ENCODE measurements around the gene CCDC171. TPM values are rescaled to one million over a fixed set of nuclear protein-coding genes. Genes with fewer than 3 reads are reported as not detected.

The CCDC171 gene
- total RNA-seq (13.9 TPM), polyA plus RNA-seq (9.8 TPM)
- long read RNA-seq, donor 1 = 0 reads
- long read RNA-seq, donor 2 = 0 reads
- long read RNA-seq, donor 3 = 0 reads
- long read RNA-seq, donor 4 = 0 reads
- long read RNA-seq, donor 5 = 0 reads
- long read RNA-seq, donor 6 = 0 reads
- long read RNA-seq, donor 7 = 0 reads
- long read RNA-seq, donor 8 = 0 reads
- long read RNA-seq, donor 9 = 0 reads
- long read RNA-seq, donor 10 = 0 reads

GRCh38 chr9:15552636-15553527 is at the start of gene CCDC171:
TSS of gene CCDC171 (plus strand) at chr9:15553043. CDS start at chr9:15564089, 11,046 bp downstream.
- no peaks in the 10 kb centered on the region for H3K27me3 ChIP-seq (ENCODE audit: control insufficient read depth in 2 of 2, insufficient read depth in 1 of 2, low read length in 1 of 2)
- peaks cover 3 to 11% of the 10 kb centered on the region in 2 donors for H3K4me1 ChIP-seq (ENCODE audit: control insufficient read depth in 2 of 2, insufficient read depth in 2 of 2, low read length in 2 of 2)
- no peaks in the 10 kb centered on the region for H3K9me3 ChIP-seq (ENCODE audit: control insufficient read depth in 2 of 2, insufficient read depth in 1 of 2, low read length in 1 of 2)
- H3K27ac ChIP-seq (ENCODE audit: low read depth in 1 of 2, low read length in 1 of 2) = peak within 1 kb of the TSS; percentile 97 to 98
- peak within 1 kb of the TSS; percentile 81 to 98 for H3K4me3 ChIP-seq (ENCODE audit: low read length in 2 of 2)
- WGBS = under 1% methylated on average over 65 of the region's 65 CpGs
- DNase-seq (ENCODE audit: low read depth in 6 of 9, low spot score in 9 of 9) = peak; percentile 85 to 96 (median 91)
- peaks cover 0 to 2% of the 10 kb centered on the region in 2 donors for H3K36me3 ChIP-seq (ENCODE audit: control insufficient read depth in 2 of 2, insufficient read depth in 2 of 2, low read length in 1 of 2)

- DNase-seq (ENCODE audit: low read depth in 6 of 9, low spot score in 9 of 9) = no peak
- WGBS = 84% methylated on average over 3 of the region's 3 CpGs
- Histone ChIP-seq H3K4me1 (ENCODE audit: control insufficient read depth in 2 of 2, insufficient read depth in 2 of 2, low read length in 2 of 2) (peaks cover 2 to 3% of the 10 kb centered on the region in 2 donors), H3K27ac (ENCODE audit: low read depth in 1 of 2, low read length in 1 of 2) (no peak overlapping the region), H3K36me3 (ENCODE audit: control insufficient read depth in 2 of 2, insufficient read depth in 2 of 2, low read length in 1 of 2) (peaks cover 9 to 70% of the 10 kb centered on the region in 2 donors), H3K4me3 (ENCODE audit: low read length in 2 of 2) (no peak overlapping the region), H3K27me3 (ENCODE audit: control insufficient read depth in 2 of 2, insufficient read depth in 1 of 2, low read length in 1 of 2) (no peaks in the 10 kb centered on the region), H3K9me3 (ENCODE audit: control insufficient read depth in 2 of 2, insufficient read depth in 1 of 2, low read length in 1 of 2) (no peaks in the 10 kb centered on the region)
These were observed 46.9 kb upstream of the CCDC171 start for GRCh38 chr9:15505921-15506320.

- H3K9me3 ChIP-seq (ENCODE audit: control insufficient read depth in 2 of 2, insufficient read depth in 1 of 2, low read length in 1 of 2) = no peaks in the 10 kb centered on the region
- peaks cover 0 to 37% of the 10 kb centered on the region in 2 donors for H3K36me3 ChIP-seq (ENCODE audit: control insufficient read depth in 2 of 2, insufficient read depth in 2 of 2, low read length in 1 of 2)
- H3K4me1 ChIP-seq (ENCODE audit: control insufficient read depth in 2 of 2, insufficient read depth in 2 of 2, low read length in 2 of 2) = peaks cover 6 to 21% of the 10 kb centered on the region in 2 donors
- DNase-seq (ENCODE audit: low read depth in 6 of 9, low spot score in 9 of 9) = peak in 7 of 9 donors; percentile 44 to 82 (median 65)
- H3K27ac ChIP-seq (ENCODE audit: low read depth in 1 of 2, low read length in 1 of 2) = peak overlapping the region; percentile 99
- peak overlapping the region; percentile 89 to 93 for H3K4me3 ChIP-seq (ENCODE audit: low read length in 2 of 2)
- WGBS = under 1% methylated on average over 76 of the region's 76 CpGs
- H3K27me3 ChIP-seq (ENCODE audit: control insufficient read depth in 2 of 2, insufficient read depth in 1 of 2, low read length in 1 of 2) = no peaks in the 10 kb centered on the region
These were observed 42.7 kb upstream of the CCDC171 start for GRCh38 chr9:15509931-15510788.

GRCh38 chr9:15510789-15511575 is 41.9 kb upstream of the CCDC171 start, which contains the start of gene PSIP1:
TSS of gene PSIP1 (minus strand) at chr9:15510970. CDS start at chr9:15510188, 782 bp downstream.
- peaks cover 0 to 29% of the 10 kb centered on the region in 2 donors for H3K36me3 ChIP-seq (ENCODE audit: control insufficient read depth in 2 of 2, insufficient read depth in 2 of 2, low read length in 1 of 2)
- H3K4me3 ChIP-seq (ENCODE audit: low read length in 2 of 2) = peak within 1 kb of the TSS; percentile 89 to 93
- H3K9me3 ChIP-seq (ENCODE audit: control insufficient read depth in 2 of 2, insufficient read depth in 1 of 2, low read length in 1 of 2) = no peaks in the 10 kb centered on the region
- H3K27ac ChIP-seq (ENCODE audit: low read depth in 1 of 2, low read length in 1 of 2) = peak within 1 kb of the TSS; percentile 99
- no peaks in the 10 kb centered on the region for H3K27me3 ChIP-seq (ENCODE audit: control insufficient read depth in 2 of 2, insufficient read depth in 1 of 2, low read length in 1 of 2)
- peak; percentile 84 to 96 (median 91) for DNase-seq (ENCODE audit: low read depth in 6 of 9, low spot score in 9 of 9)
- peaks cover 6 to 21% of the 10 kb centered on the region in 2 donors for H3K4me1 ChIP-seq (ENCODE audit: control insufficient read depth in 2 of 2, insufficient read depth in 2 of 2, low read length in 2 of 2)
- WGBS = under 1% methylated on average over 72 of the region's 72 CpGs

GRCh38 chr9:15512204-15512603 is 40.6 kb upstream of the CCDC171 start:
- Histone ChIP-seq H3K4me1 (ENCODE audit: control insufficient read depth in 2 of 2, insufficient read depth in 2 of 2, low read length in 2 of 2) (peaks cover 6 to 21% of the 10 kb centered on the region in 2 donors), H3K9me3 (ENCODE audit: control insufficient read depth in 2 of 2, insufficient read depth in 1 of 2, low read length in 1 of 2) (no peaks in the 10 kb centered on the region), H3K36me3 (ENCODE audit: control insufficient read depth in 2 of 2, insufficient read depth in 2 of 2, low read length in 1 of 2) (peaks cover 0 to 18% of the 10 kb centered on the region in 2 donors), H3K27me3 (ENCODE audit: control insufficient read depth in 2 of 2, insufficient read depth in 1 of 2, low read length in 1 of 2) (no peaks in the 10 kb centered on the region), H3K27ac (ENCODE audit: low read depth in 1 of 2, low read length in 1 of 2) (peak overlapping the region in 1 of 2 donors; percentile 99), H3K4me3 (ENCODE audit: low read length in 2 of 2) (no peak overlapping the region)
- DNase-seq (ENCODE audit: low read depth in 6 of 9, low spot score in 9 of 9) = peak in 2 of 9 donors; percentile 19 to 41
- WGBS = 85% methylated on average over 1 of the region's 1 CpG

- no peak overlapping the region for H3K27ac ChIP-seq (ENCODE audit: low read depth in 1 of 2, low read length in 1 of 2)
- no peak overlapping the region for H3K4me3 ChIP-seq (ENCODE audit: low read length in 2 of 2)
- H3K36me3 ChIP-seq (ENCODE audit: control insufficient read depth in 2 of 2, insufficient read depth in 2 of 2, low read length in 1 of 2) = peaks cover 0 to 11% of the 10 kb centered on the region in 2 donors
- no peaks in the 10 kb centered on the region for H3K27me3 ChIP-seq (ENCODE audit: control insufficient read depth in 2 of 2, insufficient read depth in 1 of 2, low read length in 1 of 2)
- 49% methylated on average over 3 of the region's 3 CpGs for WGBS
- H3K9me3 ChIP-seq (ENCODE audit: control insufficient read depth in 2 of 2, insufficient read depth in 1 of 2, low read length in 1 of 2) = no peaks in the 10 kb centered on the region
- peaks cover 6 to 21% of the 10 kb centered on the region in 2 donors for H3K4me1 ChIP-seq (ENCODE audit: control insufficient read depth in 2 of 2, insufficient read depth in 2 of 2, low read length in 2 of 2)
- DNase-seq (ENCODE audit: low read depth in 6 of 9, low spot score in 9 of 9) = peak in 2 of 9 donors; percentile 18 to 34
These were observed 40.0 kb upstream of the CCDC171 start for GRCh38 chr9:15512889-15513288.

- DNase-seq (ENCODE audit: low read depth in 6 of 9, low spot score in 9 of 9) = no peak
- Histone ChIP-seq H3K4me3 (ENCODE audit: low read length in 2 of 2) (no peak overlapping the region), H3K9me3 (ENCODE audit: control insufficient read depth in 2 of 2, insufficient read depth in 1 of 2, low read length in 1 of 2) (no peaks in the 10 kb centered on the region), H3K27ac (ENCODE audit: low read depth in 1 of 2, low read length in 1 of 2) (no peak overlapping the region), H3K27me3 (ENCODE audit: control insufficient read depth in 2 of 2, insufficient read depth in 1 of 2, low read length in 1 of 2) (no peaks in the 10 kb centered on the region), H3K4me1 (ENCODE audit: control insufficient read depth in 2 of 2, insufficient read depth in 2 of 2, low read length in 2 of 2) (peaks cover 6 to 21% of the 10 kb centered on the region in 2 donors), H3K36me3 (ENCODE audit: control insufficient read depth in 2 of 2, insufficient read depth in 2 of 2, low read length in 1 of 2) (peaks cover 0 to 7% of the 10 kb centered on the region in 2 donors)
- WGBS = 71% methylated on average over 1 of the region's 1 CpG
These were observed 39.5 kb upstream of the CCDC171 start for GRCh38 chr9:15513335-15513734.

GRCh38 chr9:15519831-15520230 is 33.0 kb upstream of the CCDC171 start:
- whole genome bisulfite sequencing = 98% methylated on average over 2 of the region's 2 CpGs
- Histone ChIP-seq H3K4me1 (ENCODE audit: control insufficient read depth in 2 of 2, insufficient read depth in 2 of 2, low read length in 2 of 2) (no peaks in the 10 kb centered on the region), H3K36me3 (ENCODE audit: control insufficient read depth in 2 of 2, insufficient read depth in 2 of 2, low read length in 1 of 2) (no peaks in the 10 kb centered on the region), H3K27ac (ENCODE audit: low read depth in 1 of 2, low read length in 1 of 2) (no peak overlapping the region), H3K9me3 (ENCODE audit: control insufficient read depth in 2 of 2, insufficient read depth in 1 of 2, low read length in 1 of 2) (no peaks in the 10 kb centered on the region), H3K4me3 (ENCODE audit: low read length in 2 of 2) (no peak overlapping the region), H3K27me3 (ENCODE audit: control insufficient read depth in 2 of 2, insufficient read depth in 1 of 2, low read length in 1 of 2) (no peaks in the 10 kb centered on the region)
- no peak for DNase-seq (ENCODE audit: low read depth in 6 of 9, low spot score in 9 of 9)
